GM19023 (cell line): ENCODE measurements around the gene ZNF681.
A peak's percentile ranks its signal among the peaks of the same experiment; 100 is the strongest.
"Not testable (repeated sequence)": the region's sequence is repeated elsewhere in the genome, so short reads cannot be mapped to it uniquely, and the experiment has no call there.

ENCODE experiments used
- ATAC-seq: cut with Tn5 transposase; IDR thresholded peaks from one replicate; pipeline ENCODE4 v1.9.1; 2021; ENCODE audit warnings: mild to moderate bottlenecking, moderate library complexity; ENCODE audit not compliant: unreplicated experiment

The ZNF681 gene

DNA sequence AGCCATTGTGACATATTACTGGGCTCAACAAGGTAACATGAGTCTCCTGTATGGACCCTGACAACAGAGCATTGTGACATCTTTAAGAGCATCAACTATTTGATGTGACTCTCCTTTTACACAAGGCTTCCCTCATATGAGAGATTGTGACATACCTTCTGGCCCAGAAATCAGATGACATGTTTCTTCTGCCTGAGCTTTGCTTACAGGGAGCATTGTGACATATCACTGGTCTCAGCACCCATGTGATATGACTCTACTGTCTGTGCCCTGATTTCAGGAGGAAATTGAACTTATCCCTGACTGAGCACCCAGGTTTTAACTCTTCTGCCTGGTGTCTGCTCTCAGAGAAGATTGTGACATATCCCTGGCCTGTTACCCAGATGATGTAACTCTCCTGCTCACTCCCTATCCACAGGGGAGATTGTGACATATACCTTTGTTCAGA lies 15.9 kb upstream of the ZNF681 start:
- ATAC-seq = no peak

- no peak for ATAC-seq
Observed at GRCh38 chr19:23774106-23774505, 15.4 kb upstream of the ZNF681 start.

- ATAC-seq = no peak
Observed at GRCh38 chr19:23772675-23773063, 14.0 kb upstream of the ZNF681 start.

GRCh38 chr19:23771761-23772674 lies 13.3 kb upstream of the ZNF681 start:
- no peak for ATAC-seq

DNA sequence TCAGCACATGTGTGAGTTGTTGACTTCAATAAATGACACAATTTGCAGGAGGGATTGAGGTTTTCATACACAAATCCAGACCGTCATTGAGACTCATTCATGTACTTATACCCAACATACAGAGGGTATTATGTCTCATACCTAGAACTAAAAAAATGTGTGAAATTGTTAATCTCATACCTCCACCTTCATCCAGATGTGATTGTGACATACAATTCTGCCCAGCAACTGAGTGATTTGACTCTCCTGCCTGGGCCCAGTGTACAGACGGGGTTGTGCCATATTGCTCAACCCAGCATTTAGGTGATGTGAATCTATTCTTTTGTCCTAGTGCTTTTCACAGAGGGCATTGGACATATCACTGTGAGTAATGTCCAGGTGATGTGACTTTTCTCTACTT lies 12.6 kb upstream of the ZNF681 start:
- ATAC-seq = no peak

- no peak for ATAC-seq
Observed at GRCh38 chr19:23770672-23771250, 12.1 kb upstream of the ZNF681 start.

DNA sequence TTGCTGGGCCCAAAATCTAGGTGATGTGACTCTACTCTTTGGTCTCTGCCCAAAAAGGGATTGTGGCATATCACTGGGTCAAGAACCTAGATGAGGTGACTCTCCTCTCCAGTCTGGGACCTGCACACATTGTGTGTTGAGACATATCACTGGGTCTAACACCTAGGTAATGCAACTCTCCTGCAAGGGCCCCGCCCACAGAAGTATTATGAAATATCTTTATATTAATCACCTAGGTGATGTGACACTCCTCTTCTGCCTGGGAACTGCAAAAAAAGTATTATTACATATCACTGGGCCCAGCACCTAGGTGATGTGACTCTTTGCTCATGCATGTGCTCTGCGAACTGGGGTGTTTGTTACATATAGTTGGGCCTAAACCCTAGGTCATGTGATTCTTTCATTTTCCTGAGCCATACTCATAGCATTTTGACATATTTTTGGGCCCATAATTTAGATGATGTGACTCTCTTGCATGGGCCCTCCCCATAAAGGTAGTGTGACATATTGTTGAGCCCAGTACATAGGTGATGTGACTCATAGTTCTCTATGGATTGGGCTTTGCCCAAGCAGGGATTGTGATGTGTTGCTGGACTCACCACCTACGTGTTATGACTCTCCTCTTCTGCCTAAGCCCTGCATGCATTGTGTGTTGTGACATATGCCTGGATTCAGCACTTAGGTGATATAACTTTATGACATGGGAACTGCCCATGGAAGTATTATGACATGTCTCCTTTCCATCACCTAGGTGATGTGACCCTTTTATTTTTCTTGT lies 11.2 kb upstream of the ZNF681 start:
- no peak for ATAC-seq

- no peak for ATAC-seq
Observed at GRCh38 chr19:23766951-23767350, 8.3 kb upstream of the ZNF681 start.

DNA sequence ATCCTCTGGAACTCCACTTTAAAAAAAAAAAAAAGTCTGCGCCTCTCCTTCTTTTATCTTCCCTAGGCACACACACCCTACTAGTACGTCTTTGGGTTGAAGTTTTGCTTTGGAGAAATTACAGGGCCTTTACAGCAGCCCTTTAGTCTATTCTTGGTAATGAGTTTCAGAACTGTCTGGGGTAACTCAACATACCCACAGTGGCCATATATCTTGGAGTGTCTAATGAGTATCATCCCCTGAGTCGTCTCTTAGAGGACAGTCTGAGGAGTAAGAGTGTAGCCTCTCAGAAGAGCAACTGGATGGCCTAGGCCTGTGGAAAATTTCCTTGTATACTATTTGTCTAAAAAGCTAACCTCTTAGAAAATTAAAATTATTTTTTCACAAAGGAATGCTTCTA lies 6.1 kb upstream of the ZNF681 start:
- no peak for ATAC-seq

- peak; percentile 62 for ATAC-seq
Observed at GRCh38 chr19:23762884-23763711, 4.4 kb upstream of the ZNF681 start.

DNA sequence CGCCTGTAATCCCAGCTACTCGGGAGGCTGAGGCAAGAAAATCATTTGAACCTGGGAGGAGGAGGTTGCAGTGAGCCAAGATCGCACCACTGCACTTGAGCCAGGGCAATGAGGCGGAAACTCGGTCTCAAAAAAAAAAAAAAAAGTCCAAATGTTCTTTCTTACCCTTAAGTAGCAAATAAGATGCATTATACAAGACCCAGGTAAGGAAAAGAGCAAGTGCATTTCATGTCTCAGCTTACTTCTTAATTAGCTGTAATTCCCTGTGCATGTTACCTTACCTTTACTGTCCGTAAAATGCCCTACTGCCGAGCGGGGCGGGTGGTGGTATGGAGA lies 3.8 kb upstream of the ZNF681 start:
- ATAC-seq = no peak

DNA sequence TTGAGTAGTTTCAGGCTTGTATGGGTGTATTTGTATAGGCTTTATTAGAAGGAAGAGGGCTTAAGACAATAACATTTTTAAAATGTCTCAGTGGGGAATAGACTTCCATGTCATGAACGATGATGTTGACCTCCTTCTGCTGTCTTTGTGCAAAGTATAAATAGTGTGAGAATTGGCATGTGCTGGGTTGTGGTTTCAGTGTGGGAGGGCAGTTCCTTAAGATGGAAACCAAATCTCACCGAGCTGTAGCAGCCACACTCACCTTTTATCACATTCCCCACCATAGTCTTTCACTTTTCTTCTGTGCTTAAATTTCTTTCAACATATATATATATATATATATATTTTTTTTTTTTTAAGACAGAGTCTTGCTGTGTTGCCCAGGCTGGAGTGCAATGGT lies 1.6 kb upstream of the ZNF681 start:
- not testable (repeated sequence) for ATAC-seq

DNA sequence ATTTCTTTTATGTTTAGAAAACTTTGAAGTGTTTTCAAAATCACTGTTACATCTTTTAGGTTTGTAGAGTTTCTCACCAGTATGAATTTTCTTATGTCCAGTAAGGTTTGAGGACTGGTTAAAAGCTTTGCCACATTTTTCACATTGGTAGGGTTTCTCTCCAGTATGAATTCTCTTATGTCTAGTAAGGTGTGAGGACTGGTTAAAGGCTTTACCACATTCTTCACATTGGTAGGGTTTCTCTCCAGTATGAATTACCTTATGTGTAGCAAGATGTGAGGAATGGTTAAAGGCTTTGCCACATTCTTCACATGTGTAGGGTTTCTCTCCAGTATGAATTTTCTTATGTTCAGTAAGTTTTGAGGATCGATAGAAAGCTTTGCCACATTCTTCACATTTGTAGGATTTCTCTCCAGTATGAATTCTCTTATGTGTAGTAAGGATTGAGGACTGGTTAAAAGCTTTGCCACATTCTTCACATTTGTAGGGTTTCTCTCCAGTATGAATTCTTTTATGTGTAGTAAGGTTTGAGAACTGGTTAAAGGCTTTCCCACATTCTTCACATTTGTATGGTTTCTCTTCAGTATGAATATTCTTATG lies 15.0 kb downstream of the ZNF681 start:
- ATAC-seq = not testable (repeated sequence)

GRCh38 chr19:23730729-23731465 lies 27.8 kb downstream of the ZNF681 start:
- ATAC-seq = not testable (repeated sequence)

GRCh38 chr19:23724161-23724560 lies 34.5 kb downstream of the ZNF681 start:
- ATAC-seq = not testable (repeated sequence)

- ATAC-seq = no peak
Observed at GRCh38 chr19:23718802-23719201, 39.9 kb downstream of the ZNF681 start.

DNA sequence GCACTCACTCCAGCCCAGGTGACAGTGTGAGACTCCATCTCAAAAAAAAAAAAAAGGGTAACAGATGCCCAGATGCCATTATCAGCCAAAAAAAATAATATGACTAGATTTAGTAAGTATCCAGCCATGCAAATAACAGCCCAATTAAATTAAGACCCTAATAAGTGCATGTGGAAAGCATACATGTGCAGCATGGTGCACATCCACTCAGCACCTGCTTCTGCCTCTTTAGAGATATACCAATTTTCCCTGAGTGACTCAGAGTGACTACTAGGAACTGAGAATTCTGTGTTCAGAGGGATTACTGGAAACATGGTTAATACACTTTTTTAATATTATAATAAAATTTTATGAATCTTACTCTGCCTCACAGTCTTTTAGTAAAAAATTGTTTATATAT lies 41.9 kb downstream of the ZNF681 start:
- no peak for ATAC-seq

GRCh38 chr19:23709347-23709746 lies 49.3 kb downstream of the ZNF681 start:
- ATAC-seq = no peak

- ATAC-seq = no peak
Observed at GRCh38 chr19:23706657-23707056, 52.0 kb downstream of the ZNF681 start.

GRCh38 chr19:23699521-23699860 lies 59.2 kb downstream of the ZNF681 start:
- no peak for ATAC-seq
